ENCODE data around the gene TOM1L2.

GRCh38 chr17:17806035-17806434 lies 166.2 kb downstream of the TOM1L2 start:
- no peak for TF ChIP-seq SUZ12 (IDR thresholded peaks at IDR 0.05)
- TF ChIP-seq ARNT (IDR thresholded peaks at IDR 0.05) = no peak
- TF ChIP-seq BHLHE40 (IDR thresholded peaks at IDR 0.05; ENCODE audit: borderline replicate concordance) = no peak
- no peak for TF ChIP-seq FOXM1 (IDR thresholded peaks at IDR 0.05; ENCODE audit: borderline replicate concordance)
- TF ChIP-seq CTBP1 (IDR thresholded peaks at IDR 0.05; ENCODE audit: borderline replicate concordance) = no peak
- no peak for TF ChIP-seq SP1 (IDR thresholded peaks at IDR 0.05)
- TF ChIP-seq FOXK2 (IDR thresholded peaks at IDR 0.05) = no peak
- TF ChIP-seq NFRKB (IDR thresholded peaks at IDR 0.05) = no peak
- TF ChIP-seq HDGF (IDR thresholded peaks at IDR 0.05; ENCODE audit: borderline replicate concordance) = no peak
